ENCODE data around the gene PRB3.
A peak's percentile ranks its signal among the peaks of the same experiment; 100 is the strongest.

PRB3 gene

DNA sequence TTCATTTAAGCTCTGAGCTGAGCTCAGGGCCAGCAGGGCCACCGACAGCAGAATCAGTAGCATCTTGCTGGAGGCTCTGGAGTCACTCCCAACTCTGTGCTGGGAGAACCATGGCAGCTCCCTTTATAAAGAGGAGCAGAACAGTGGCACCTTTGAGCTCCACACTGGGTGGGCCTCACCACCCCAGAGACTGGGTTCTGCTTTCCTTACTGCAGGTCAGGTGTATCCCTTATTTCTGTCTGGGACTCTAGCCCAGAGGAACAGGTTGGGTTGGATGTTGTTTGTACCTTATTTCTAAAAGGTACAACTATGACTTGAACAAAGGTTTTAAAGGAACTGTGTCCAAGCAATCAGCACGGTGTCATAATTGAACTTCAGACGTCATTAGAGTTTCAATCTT lies at the start of gene PRB3:
Gene PRB3, minus strand, starts transcription at position 101 of the 400 bp plus-strand sequence. Its CDS starts 38 bp downstream, at position 63.
- no peak for FAIRE-seq

DNA sequence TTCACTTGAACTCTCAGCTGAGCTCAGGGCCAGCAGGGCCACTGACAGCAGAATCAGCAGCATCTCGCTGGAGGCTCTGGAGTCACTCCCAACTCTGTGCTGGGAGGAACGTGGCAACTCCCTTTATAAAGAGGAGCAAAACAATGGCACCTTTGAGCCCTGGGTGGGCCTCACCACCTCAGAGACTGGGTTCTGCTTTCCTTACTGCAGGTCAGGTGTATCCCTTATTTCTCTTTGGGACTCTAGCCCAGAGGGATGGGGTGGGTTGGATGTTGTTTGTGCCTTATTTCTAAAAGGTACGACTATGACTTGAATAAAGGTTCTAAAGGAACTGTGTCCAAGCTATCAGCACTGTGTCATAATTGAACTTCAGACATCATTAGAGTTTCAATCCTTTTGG lies 40.8 kb upstream of the PRB3 start, which contains the start of gene PRB4:
Gene PRB4, minus strand, starts transcription at position 101 of the 400 bp plus-strand sequence. Its CDS starts 38 bp downstream, at position 63.
- no peak for DNase-seq (ENCODE audit: insufficient read length, low spot score)
- no peak for FAIRE-seq

More for the DNA sequence above, at the start of gene PRB3:
- no peak for DNase-seq (ENCODE audit: insufficient read length, low spot score)

DNA sequence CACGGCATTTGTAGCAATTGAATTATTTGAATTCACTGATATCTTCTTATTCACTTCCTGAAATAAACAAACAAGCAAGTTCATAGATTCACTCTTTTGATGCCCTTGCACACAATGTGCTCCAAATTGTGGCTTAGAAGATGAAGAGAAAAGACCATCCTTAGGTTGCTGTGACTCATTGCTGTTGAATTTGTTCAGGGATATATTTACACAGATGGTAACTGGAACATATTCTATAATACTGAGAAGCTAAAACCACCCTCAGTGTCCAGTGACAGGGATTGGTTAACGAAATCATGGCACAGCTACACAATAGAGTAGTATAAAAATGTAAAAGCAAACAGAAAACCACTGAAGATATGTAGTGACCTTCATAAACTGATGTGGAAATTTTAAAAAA lies 37.6 kb upstream of the PRB3 start:
- FAIRE-seq: no peak
- no peak for DNase-seq (ENCODE audit: insufficient read length, low spot score)

DNA sequence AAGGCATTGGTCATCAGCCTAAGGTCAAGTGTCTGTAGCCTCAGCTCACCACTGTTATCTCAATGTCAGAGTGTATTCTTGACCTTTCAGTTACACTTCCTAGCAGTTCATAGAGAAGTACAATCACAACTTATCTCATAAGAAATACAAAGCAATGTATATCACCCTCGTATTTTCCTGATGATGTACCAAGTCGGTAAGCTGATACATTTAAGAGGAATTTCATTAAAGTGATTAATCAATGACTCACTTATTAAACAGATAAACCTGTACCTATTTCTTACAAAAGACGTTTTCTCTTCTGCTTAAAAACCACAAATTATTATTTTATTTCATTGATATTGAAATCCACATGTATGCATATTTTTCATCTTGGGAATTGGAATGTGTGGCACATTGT lies 3.9 kb upstream of the PRB3 start:
- no peak for FAIRE-seq
- DNase-seq (ENCODE audit: insufficient read length, low spot score): no peak

DNA sequence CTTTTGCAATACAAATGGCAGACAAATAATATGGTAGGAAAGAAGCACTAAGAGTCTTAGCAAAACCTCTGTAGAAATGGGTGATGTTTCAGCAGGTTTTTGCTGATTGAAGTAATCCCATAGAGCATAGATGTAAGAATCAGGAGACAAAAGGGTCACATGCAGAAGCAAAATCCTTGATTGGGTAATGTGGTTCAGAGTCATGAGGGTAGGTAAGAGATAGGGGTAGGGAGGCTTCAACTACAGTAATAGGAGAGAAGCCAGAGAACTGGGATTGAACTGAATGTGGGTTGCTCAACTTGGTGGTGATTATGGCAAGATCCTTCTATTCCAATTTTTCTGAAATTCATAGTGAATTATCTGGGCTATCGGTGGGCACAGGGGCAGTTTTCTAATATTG lies 5.0 kb downstream of the PRB3 start:
- FAIRE-seq (no peak), DNase-seq (ENCODE audit: insufficient read length, low spot score) (no peak)

DNA sequence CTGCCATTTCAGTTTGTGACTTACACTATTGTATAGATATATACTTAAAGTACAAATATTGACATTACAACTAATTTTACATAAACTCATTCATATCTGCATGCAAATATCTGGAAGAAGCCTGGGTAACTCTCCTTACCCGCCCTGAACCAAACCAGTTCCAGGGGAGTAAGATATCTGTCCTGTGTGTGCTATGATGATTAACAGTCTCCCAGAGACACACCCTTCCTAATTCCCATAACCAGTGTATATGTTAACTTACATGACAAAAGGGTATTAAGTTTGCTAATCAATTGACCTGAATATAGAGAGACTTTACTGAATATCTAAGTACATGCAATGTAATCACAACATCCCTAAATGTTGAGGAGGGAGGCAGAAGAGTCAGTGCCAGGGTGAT lies 23.0 kb downstream of the PRB3 start:
- DNase-seq (ENCODE audit: insufficient read length, low spot score) (no peak), FAIRE-seq (no peak)

DNA sequence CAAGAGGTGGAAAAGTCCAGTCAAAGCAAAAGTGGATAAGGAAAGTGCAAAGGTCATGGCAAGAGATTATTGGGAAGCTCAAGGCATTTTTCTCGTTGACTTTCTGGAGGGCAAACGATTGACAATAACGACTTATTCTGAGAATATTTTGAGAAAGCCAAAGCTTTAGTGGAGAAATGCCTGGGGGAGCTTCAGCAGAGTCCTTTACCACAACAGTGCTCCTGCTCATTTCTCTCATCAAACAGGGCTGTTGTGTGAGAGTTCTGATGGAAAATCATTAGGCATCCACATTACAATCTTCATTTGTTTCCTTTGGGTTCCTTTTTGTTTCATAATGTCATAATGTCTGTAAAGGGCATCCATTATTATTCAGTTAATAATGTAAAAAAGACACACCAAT lies 26.9 kb downstream of the PRB3 start:
- DNase-seq (ENCODE audit: insufficient read length, low spot score): no peak
- FAIRE-seq: no peak

DNA sequence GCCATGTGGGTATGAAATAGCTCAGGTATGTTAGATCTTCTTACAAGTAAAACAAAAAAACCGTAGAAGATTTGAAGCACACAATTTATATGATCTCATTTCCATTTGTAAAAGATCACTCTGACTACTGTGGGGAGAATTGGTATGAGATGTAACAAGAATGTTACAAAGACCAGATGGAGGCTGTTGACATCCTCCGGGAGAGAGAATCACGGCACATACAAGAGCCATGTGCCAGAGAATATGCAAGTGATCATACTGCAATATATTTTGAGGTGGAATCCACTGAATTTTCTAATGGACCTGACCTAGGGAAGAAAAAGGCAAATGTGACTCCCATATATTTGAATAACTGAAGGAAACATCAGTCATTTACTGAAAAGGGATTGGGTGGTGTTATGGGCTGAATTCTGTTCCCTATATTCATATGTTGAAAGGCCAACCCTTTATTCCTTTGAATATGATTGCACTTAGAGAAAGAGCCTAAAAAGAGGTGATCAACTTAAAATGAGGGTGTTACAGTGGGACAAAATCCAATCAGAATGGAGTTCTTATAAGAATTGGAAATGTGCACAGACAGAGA lies 29.1 kb downstream of the PRB3 start:
- DNase-seq (ENCODE audit: insufficient read length, low spot score) (no peak), FAIRE-seq (no peak)

DNA sequence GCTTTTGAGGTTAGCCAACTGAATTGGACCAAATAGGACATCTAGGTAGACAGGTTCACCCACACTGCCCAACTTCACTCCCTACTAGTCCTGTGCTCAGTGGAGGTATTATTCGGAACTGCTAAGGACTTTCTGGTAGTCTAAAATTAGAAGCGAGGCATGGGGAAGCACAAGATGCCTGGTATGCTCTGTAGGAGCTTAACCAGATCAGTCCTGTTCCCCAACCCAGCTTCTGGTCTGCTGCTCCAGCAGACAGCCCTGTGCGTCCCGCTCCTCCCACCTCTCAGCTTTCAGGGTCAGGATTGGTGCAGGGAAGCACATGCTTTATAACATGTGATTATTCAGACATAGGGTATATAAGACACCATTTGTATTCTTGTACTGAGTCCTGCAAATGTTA lies 31.2 kb downstream of the PRB3 start:
- DNase-seq (ENCODE audit: insufficient read length, low spot score): no peak
- FAIRE-seq: no peak

DNA sequence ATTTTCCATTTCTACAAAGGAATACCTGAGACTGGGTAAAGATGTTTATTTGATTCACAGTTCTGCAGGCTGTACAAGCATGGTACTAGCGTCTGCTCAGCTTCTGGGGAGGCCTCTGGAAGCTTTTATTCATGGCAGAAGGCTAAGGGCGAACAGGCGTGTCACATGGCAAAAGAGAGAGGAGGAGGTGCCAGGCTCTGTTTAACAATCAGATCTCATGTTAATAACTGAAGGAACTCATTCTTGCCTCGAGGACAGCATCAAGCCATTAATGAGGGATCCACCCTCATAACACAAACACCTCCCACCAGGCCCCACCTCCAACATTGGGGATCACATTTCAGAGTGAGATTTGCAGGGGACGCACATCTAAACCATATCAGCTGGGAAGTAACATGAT lies 36.0 kb downstream of the PRB3 start:
- no peak for FAIRE-seq
- no peak for DNase-seq (ENCODE audit: insufficient read length, low spot score)

DNA sequence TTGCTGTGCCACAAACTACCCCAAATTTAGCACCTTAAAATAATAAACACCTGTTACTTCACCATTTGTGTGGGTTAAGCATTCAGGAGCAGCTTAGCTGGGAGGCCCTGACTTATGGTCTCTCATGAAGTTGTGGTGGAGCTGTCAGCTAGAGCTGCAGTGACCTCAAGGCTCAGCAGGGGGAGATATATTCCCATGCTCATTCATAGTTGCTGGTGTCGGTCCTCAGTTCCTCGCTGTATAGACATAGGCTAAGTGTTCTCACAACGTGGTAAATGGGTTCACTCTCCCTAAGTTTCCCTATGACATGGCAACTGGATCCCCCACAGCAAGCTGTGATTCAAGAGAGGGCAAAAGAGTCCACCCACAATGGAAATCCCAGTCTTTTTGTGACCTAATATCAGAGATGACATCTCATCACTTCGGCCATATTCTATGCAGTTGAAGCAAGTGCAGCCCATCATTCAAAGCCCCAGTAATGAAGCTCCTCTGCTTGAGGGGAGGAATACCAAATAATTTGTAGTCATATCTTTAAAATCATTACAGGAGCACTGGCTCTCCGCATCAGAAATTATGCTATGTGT lies 41.1 kb downstream of the PRB3 start:
- peak; percentile 9 for DNase-seq (ENCODE audit: insufficient read length, low spot score)
- FAIRE-seq: peak; percentile 54

DNA sequence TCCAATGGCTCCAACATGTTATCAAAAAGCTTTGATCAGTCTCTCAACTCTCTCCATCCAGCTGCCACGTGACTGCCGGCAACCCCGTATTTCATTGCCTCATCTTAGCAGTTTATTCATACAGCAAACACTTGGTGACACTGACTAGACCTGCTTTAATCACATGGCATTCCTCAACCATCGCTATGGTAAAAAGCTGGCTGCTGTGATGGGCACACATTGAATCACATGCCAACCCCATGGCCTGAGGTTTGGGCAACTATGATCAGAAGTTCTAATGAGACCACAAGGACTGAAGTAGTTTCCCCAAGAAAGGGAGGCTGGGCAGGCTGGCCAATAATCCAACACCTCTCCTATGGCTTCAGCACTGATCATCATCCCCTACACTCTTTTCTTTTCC lies 42.1 kb downstream of the PRB3 start:
- DNase-seq (ENCODE audit: insufficient read length, low spot score): no peak
- FAIRE-seq: no peak
